ENCODE data around the gene ANKRD33B.

DNA sequence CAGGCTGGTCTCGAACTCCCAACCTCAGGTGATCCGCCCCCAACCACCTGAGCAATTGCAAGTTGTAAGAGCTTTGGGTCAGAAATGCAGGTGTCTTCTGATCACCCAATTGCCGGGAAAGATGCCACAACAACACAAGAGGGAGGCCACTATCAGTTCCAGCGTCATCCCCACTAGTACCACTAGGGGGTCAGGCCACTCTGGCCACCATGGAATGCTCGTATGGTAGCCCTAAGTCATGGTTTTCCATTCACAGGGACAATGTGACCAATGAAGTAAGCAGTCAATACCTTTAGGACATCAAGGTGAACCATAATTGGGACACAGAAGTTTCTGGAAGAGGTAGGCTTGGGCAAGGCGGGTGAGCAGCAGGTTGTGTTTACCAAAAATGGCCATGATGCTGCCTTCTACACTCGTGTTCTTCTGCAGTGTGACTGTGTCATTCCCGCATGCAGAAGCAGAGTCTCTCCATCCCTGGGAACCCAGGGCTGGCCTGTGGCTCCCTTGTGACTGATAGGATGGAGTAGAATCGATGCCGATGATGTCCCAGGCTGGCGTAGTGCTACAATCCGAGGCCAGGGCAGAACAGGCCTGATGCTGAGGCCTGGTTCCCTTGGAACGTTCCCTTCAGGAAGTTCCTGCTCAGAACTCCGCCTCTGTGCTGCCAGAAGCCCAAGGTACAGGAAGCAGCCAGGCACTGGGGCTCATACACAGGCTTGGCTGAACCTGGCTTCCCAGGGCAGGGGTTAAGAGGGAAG is 42.2 kb upstream of the ANKRD33B start:
- no peak for TF ChIP-seq EZH2 (IDR thresholded peaks at IDR 0.05; ENCODE audit: low read length)
- TF ChIP-seq, protein P1, sequence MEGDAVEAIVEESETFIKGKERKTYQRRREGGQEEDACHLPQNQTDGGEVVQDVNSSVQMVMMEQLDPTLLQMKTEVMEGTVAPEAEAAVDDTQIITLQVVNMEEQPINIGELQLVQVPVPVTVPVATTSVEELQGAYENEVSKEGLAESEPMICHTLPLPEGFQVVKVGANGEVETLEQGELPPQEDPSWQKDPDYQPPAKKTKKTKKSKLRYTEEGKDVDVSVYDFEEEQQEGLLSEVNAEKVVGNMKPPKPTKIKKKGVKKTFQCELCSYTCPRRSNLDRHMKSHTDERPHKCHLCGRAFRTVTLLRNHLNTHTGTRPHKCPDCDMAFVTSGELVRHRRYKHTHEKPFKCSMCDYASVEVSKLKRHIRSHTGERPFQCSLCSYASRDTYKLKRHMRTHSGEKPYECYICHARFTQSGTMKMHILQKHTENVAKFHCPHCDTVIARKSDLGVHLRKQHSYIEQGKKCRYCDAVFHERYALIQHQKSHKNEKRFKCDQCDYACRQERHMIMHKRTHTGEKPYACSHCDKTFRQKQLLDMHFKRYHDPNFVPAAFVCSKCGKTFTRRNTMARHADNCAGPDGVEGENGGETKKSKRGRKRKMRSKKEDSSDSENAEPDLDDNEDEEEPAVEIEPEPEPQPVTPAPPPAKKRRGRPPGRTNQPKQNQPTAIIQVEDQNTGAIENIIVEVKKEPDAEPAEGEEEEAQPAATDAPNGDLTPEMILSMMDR (optimal IDR thresholded peaks at IDR 0.05 in 1 of 3, IDR thresholded peaks at IDR 0.05 in 1 of 3, conservative IDR thresholded peaks at IDR 0.05 in 1 of 3; ENCODE audit: extremely low read depth in 1 of 3, insufficient read depth in 2 of 3, low read length in 3 of 3), result peak; percentile 47 to 60 (median 50)

All from keratinocyte (primary cell).